LNCaP clone FGC (cell line): ENCODE measurements around the gene GPR4.
"Not testable (repeated sequence)": the region's sequence is repeated elsewhere in the genome, so short reads cannot be mapped to it uniquely, and the experiment has no call there.

Source experiments
- DNase-seq: peaks from one replicate; pipeline ENCODE4 v3.0.0-alpha.2; 2011; ENCODE audit warnings: low read depth
- H3K4me3 ChIP-seq: 2 replicates; pipeline ENCODE4 v1.5.1; 2011; ENCODE audit warnings: mild to moderate bottlenecking, low read depth, low read length, control low read depth
- TF ChIP-seq, protein P1 (sequence below): IDR thresholded peaks from 2 replicates; pipeline ENCODE4 v1.5.1; 2012; ENCODE audit warnings: mild to moderate bottlenecking; ENCODE audit not compliant: control insufficient read depth, insufficient read depth; ENCODE audit errors: extremely low read depth

The GPR4 gene

DNA sequence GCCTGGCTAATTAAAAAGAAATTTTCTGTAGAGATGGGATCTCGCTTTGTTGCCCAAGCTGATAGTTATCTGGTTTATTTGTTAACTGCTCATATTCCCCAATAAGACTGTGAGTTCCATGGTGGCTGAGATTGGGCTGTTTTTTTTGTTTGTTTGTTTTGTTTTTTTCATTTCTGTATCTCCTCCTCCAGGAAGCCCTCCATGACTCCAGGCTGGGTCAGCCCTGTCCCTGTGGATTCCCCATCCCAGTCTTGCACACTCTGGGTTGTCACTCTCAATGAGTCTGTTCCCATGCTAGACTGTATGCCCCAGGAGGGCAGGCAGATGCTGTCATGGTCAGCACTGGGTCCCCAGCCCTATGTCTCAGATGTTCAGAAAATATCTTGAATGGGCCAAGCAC, 34.3 kb upstream of the GPR4 start:
- H3K4me3 ChIP-seq, result no peak overlapping the region
- TF ChIP-seq, protein P1, sequence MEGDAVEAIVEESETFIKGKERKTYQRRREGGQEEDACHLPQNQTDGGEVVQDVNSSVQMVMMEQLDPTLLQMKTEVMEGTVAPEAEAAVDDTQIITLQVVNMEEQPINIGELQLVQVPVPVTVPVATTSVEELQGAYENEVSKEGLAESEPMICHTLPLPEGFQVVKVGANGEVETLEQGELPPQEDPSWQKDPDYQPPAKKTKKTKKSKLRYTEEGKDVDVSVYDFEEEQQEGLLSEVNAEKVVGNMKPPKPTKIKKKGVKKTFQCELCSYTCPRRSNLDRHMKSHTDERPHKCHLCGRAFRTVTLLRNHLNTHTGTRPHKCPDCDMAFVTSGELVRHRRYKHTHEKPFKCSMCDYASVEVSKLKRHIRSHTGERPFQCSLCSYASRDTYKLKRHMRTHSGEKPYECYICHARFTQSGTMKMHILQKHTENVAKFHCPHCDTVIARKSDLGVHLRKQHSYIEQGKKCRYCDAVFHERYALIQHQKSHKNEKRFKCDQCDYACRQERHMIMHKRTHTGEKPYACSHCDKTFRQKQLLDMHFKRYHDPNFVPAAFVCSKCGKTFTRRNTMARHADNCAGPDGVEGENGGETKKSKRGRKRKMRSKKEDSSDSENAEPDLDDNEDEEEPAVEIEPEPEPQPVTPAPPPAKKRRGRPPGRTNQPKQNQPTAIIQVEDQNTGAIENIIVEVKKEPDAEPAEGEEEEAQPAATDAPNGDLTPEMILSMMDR, result no peak
- no peak for DNase-seq

- H3K4me3 ChIP-seq, result no peak overlapping the region
- TF ChIP-seq, protein P1, result no peak
- DNase-seq, result no peak
Measured at GRCh38 chr19:45632468-45633196, 30.6 kb upstream of the GPR4 start.

- DNase-seq, result no peak
- H3K4me3 ChIP-seq, result no peak overlapping the region
- TF ChIP-seq, protein P1, result no peak
Measured at GRCh38 chr19:45630463-45630862, 28.5 kb upstream of the GPR4 start.

GRCh38 chr19:45629704-45630103, 27.7 kb upstream of the GPR4 start:
- no peak overlapping the region for H3K4me3 ChIP-seq
- TF ChIP-seq, protein P1, result no peak
- no peak for DNase-seq

DNA sequence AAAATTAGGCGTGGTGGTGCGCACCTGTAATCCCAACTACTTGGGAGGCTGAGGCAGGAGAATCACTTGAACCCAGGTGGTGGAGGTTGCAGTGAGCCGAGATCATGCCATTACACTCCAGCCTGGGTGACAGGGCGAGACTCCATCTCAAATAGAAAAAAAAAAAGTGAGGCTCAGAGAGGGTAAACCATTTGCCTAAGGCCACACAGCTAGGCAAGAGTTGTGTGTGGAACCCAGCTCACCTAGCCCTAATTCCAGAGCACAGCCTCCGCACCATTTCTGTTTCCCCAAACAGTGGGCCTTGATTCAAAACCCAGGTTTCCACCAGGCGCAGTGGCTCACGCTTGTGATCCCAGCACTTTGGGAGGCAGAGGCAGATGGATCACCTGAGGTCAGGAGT, 26.2 kb upstream of the GPR4 start:
- not testable (repeated sequence) for H3K4me3 ChIP-seq, DNase-seq

- TF ChIP-seq, protein P1, result no peak
- H3K4me3 ChIP-seq, result no peak overlapping the region
- DNase-seq, result no peak
Measured at GRCh38 chr19:45623984-45624383, 22.0 kb upstream of the GPR4 start.

- TF ChIP-seq, protein P1, result no peak
- H3K4me3 ChIP-seq, result no peak overlapping the region
- DNase-seq, result no peak
Measured at GRCh38 chr19:45621976-45622503, 20.0 kb upstream of the GPR4 start.
